Natural killer cell treated with Interleukin-12 subunit alpha and Interleukin-12 subunit beta and Interleukin-15 and Interleukin-18, amount 100 ng/mL, for 72 hours (primary cell): ENCODE measurements around the gene TMEM213. TPM values are rescaled to one million over a fixed set of nuclear protein-coding genes. Genes with fewer than 3 reads are reported as not detected.

Source experiments
- ATAC-seq, 2 donors: fragments of 150-1000 bp; cut with Tn5 transposase in 1 of 2; sonication (Bioruptor Pico), chemical (Tn5 transposase) in 1 of 2; 2 replicates each; pipeline ENCODE4 v1.10.0; 2021
- DNase-seq: peaks from one replicate; pipeline ENCODE4 v3.0.0; 2022; ENCODE audit warnings: low spot score
- H3K27ac Mint-ChIP-seq, 2 donors: 1 replicate in 1 of 2; 2 replicates in 1 of 2; pipeline ENCODE4 v1.8.0; 2022; ENCODE audit warnings: mixed read lengths in 2 of 2, mild to moderate bottlenecking in 1 of 2, moderate library complexity in 1 of 2
- H3K27me3 Mint-ChIP-seq, 2 donors: 1 replicate in 1 of 2; 2 replicates in 1 of 2; pipeline ENCODE4 v1.8.0; 2022; ENCODE audit warnings: mixed read lengths in 2 of 2
- H3K36me3 Mint-ChIP-seq: one replicate; pipeline ENCODE4 v1.8.0; 2022; ENCODE audit warnings: mixed read lengths
- H3K4me1 Mint-ChIP-seq, 2 donors: 1 replicate in 1 of 2; 2 replicates in 1 of 2; pipeline ENCODE4 v1.8.0; 2022; ENCODE audit warnings: low read depth in 2 of 2, mixed read lengths in 2 of 2, mild to moderate bottlenecking in 1 of 2
- H3K4me3 Mint-ChIP-seq: one replicate; pipeline ENCODE4 v1.8.0; 2022; ENCODE audit warnings: mixed read lengths
- H3K9me3 Mint-ChIP-seq: 2 replicates; pipeline ENCODE4 v1.8.0; 2022; ENCODE audit warnings: mixed read lengths
- total RNA-seq, 2 donors: library from RNA; stranded (reverse); gene quantifications; one replicate each; pipeline ENCODE4 v1.2.3, GENCODE V29; 2022

The TMEM213 gene
- total RNA-seq, 2 donors from 2014 or later, result not detected

- H3K36me3 Mint-ChIP-seq, result no peaks in the 10 kb centered on the region
- H3K27ac Mint-ChIP-seq, result no peak overlapping the region
- H3K27me3 Mint-ChIP-seq, result peaks cover 15 to 23% of the 10 kb centered on the region in 2 donors
- H3K4me3 Mint-ChIP-seq, result no peak overlapping the region
- peaks cover 0 to 6% of the 10 kb centered on the region in 2 donors for H3K4me1 Mint-ChIP-seq
- ATAC-seq (peak in 1 of 2 donors; percentile 45), DNase-seq (no peak)
- H3K9me3 Mint-ChIP-seq, result no peaks in the 10 kb centered on the region
Measured at GRCh38 chr7:138835087-138835486, 37.3 kb downstream of the TMEM213 start.

DNA sequence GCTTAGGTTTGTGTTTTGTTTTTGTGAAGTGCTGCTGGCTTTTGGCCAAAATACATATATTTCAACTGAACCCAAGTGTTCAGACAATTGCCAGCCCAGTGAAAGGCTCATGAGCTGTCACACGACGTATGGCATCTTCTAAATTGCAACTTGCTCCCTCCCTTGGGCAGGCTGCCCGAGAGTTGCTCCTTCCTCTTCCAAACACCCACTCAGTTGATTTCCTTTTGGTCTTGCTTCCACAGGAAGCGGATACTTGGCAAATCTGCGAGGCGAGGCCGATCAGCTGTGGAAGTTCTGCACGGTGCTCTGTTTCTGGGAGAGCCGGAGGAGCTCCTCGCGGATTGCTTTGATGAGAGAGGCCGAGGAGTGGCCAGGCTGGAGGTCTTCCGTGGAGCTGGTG is 39.8 kb downstream of the TMEM213 start:
- no peak for ATAC-seq
- Mint-ChIP-seq H3K36me3 (no peaks in the 10 kb centered on the region), H3K27ac (no peak overlapping the region), H3K9me3 (no peaks in the 10 kb centered on the region), H3K4me1 (peaks cover 0 to 6% of the 10 kb centered on the region in 2 donors), H3K27me3 (peaks cover 14 to 21% of the 10 kb centered on the region in 2 donors), H3K4me3 (no peak overlapping the region)
- DNase-seq, result no peak

GRCh38 chr7:138838166-138838565 is 40.4 kb downstream of the TMEM213 start:
- Mint-ChIP-seq H3K27ac (no peak overlapping the region), H3K4me1 (peaks cover 0 to 6% of the 10 kb centered on the region in 2 donors), H3K9me3 (no peaks in the 10 kb centered on the region), H3K27me3 (peaks cover 14 to 21% of the 10 kb centered on the region in 2 donors), H3K4me3 (no peak overlapping the region), H3K36me3 (no peaks in the 10 kb centered on the region)
- ATAC-seq (no peak), DNase-seq (no peak)

- ATAC-seq (no peak), DNase-seq (no peak)
- peaks cover 14 to 25% of the 10 kb centered on the region in 2 donors for H3K27me3 Mint-ChIP-seq
- no peaks in the 10 kb centered on the region for H3K9me3 Mint-ChIP-seq
- no peak overlapping the region for H3K4me3 Mint-ChIP-seq
- H3K27ac Mint-ChIP-seq, result no peak overlapping the region
- no peaks in the 10 kb centered on the region for H3K36me3 Mint-ChIP-seq
- H3K4me1 Mint-ChIP-seq, result no peaks in the 10 kb centered on the region
Measured at GRCh38 chr7:138842111-138842510, 44.3 kb downstream of the TMEM213 start.

- Mint-ChIP-seq H3K27me3 (peaks cover 15 to 34% of the 10 kb centered on the region in 2 donors), H3K4me1 (no peaks in the 10 kb centered on the region), H3K36me3 (no peaks in the 10 kb centered on the region), H3K27ac (no peak overlapping the region), H3K9me3 (no peaks in the 10 kb centered on the region), H3K4me3 (no peak overlapping the region)
- peak in 1 of 2 donors; percentile 17 for ATAC-seq
- DNase-seq, result no peak
Measured at GRCh38 chr7:138843632-138844580, 46.1 kb downstream of the TMEM213 start.

DNA sequence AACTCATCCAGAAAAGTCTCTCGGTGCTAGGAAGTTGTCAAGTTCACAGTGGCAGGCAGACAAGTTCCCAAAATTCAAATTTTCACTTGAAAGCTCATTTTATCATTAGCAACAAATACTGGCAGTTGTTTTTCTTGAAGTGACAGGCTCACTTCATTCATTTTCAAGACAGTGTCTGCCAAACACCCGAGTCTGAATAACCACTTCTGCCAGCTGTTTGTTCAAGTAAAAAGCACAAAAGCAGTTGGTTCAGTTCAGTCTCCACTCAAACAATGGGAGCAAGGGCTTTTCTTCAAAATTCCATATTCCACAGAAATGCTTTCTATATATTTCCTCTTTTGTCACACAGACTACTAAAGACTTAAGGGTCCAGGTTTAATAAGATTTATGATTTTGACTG is 47.9 kb downstream of the TMEM213 start:
- H3K9me3 Mint-ChIP-seq, result no peaks in the 10 kb centered on the region
- peaks cover 15 to 37% of the 10 kb centered on the region in 2 donors for H3K27me3 Mint-ChIP-seq

DNA sequence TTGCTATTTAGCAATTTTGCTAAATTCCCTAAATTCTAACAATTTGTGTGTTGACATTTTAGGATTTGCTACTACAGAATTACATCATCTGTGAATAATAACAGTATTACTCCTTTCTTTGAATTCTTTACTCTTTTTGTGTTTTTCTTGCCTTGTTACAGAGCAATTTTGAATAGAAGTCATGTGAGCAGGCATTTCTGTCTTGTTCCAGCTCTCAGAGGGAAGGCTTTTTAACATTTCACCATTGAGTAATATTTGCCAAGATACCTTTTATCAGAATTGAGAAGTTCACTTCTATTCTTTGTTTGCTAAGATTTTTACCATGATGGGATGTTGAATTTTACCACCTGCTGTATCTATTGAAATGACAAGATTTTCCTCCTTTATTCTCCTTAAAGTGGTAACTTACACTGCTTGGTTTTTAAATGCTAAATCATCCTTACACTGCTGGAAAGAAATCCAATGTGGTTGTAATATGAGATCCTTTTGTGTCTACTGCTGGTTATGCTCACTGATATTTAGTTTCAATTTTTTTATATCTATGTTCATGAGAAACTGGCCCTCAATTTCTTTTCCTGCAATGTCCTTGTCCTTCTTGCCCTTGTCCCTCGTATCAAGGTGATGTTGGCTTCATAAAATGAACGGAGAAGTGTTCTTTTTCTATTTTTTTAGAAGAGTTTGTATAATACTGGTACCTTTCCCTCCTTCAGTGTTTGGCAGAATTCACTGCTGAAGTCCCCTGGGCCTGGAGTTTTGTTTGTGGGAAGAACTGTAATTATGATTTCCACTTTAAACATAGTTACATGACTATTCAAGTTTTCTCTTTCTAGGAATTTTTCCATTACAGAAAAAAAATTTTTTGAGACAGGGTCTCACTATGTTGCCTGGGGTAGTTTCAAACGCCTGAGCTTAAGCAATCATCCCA is 50.5 kb downstream of the TMEM213 start:
- ATAC-seq (no peak), DNase-seq (no peak)
- Mint-ChIP-seq H3K36me3 (no peaks in the 10 kb centered on the region), H3K4me3 (no peak overlapping the region), H3K9me3 (no peaks in the 10 kb centered on the region), H3K27ac (no peak overlapping the region), H3K27me3 (peaks cover 16 to 35% of the 10 kb centered on the region in 2 donors), H3K4me1 (no peaks in the 10 kb centered on the region)

More for the DNA sequence above, 47.9 kb downstream of the TMEM213 start:
- Mint-ChIP-seq H3K27ac (no peak overlapping the region), H3K4me1 (no peaks in the 10 kb centered on the region), H3K4me3 (no peak overlapping the region), H3K36me3 (no peaks in the 10 kb centered on the region)
- ATAC-seq (no peak), DNase-seq (no peak)

GRCh38 chr7:138849701-138850100 is 51.9 kb downstream of the TMEM213 start:
- no peak for ATAC-seq
- H3K27ac Mint-ChIP-seq, result no peak overlapping the region
- no peak for DNase-seq
- H3K36me3 Mint-ChIP-seq, result no peaks in the 10 kb centered on the region
- H3K27me3 Mint-ChIP-seq, result peaks cover 16 to 35% of the 10 kb centered on the region in 2 donors
- H3K4me3 Mint-ChIP-seq, result no peak overlapping the region
- no peaks in the 10 kb centered on the region for H3K9me3 Mint-ChIP-seq
- no peaks in the 10 kb centered on the region for H3K4me1 Mint-ChIP-seq

GRCh38 chr7:138852469-138852868 is 54.7 kb downstream of the TMEM213 start:
- Mint-ChIP-seq H3K9me3 (peaks cover 4% of the 10 kb centered on the region), H3K4me3 (no peak overlapping the region), H3K27me3 (peaks cover 13 to 29% of the 10 kb centered on the region in 2 donors), H3K27ac (no peak overlapping the region), H3K4me1 (no peaks in the 10 kb centered on the region), H3K36me3 (peaks cover 6% of the 10 kb centered on the region)
- ATAC-seq, result no peak
- no peak for DNase-seq

GRCh38 chr7:138853448-138853847 is 55.7 kb downstream of the TMEM213 start:
- ATAC-seq (peak in 1 of 2 donors; percentile 51), DNase-seq (no peak)
- Mint-ChIP-seq H3K9me3 (peaks cover 9% of the 10 kb centered on the region), H3K4me1 (no peaks in the 10 kb centered on the region), H3K27me3 (peaks cover 13 to 32% of the 10 kb centered on the region in 2 donors), H3K36me3 (peaks cover 16% of the 10 kb centered on the region), H3K4me3 (no peak overlapping the region), H3K27ac (no peak overlapping the region)

GRCh38 chr7:138854115-138854645 is 56.4 kb downstream of the TMEM213 start:
- Mint-ChIP-seq H3K4me1 (no peaks in the 10 kb centered on the region), H3K4me3 (no peak overlapping the region), H3K27ac (no peak overlapping the region), H3K9me3 (peaks cover 9% of the 10 kb centered on the region), H3K27me3 (peaks cover 13 to 25% of the 10 kb centered on the region in 2 donors), H3K36me3 (peaks cover 17% of the 10 kb centered on the region)
- DNase-seq (no peak), ATAC-seq (no peak)

DNA sequence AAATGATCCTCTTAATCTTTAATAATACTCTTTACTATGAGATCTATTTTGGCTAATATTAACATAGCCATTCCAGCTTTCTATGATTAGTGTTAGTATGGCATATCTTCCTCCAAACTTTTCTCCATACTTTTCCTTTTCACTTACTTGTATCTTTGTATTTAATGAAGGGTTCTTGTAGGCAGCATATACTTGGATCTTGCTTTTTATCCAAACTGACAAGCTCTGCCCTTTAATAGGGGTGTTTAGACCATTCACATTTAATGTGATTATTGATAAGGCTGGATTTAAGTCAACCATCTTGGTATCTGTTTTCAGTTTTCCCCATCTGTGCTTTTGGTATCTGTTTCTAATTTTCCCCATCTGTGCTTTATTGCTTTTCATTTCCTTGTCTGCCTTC is 59.9 kb downstream of the TMEM213 start:
- H3K27ac Mint-ChIP-seq, result no peak overlapping the region
- H3K4me1 Mint-ChIP-seq, result no peaks in the 10 kb centered on the region
- ATAC-seq (no peak), DNase-seq (no peak)
- H3K36me3 Mint-ChIP-seq, result peaks cover 17% of the 10 kb centered on the region
- H3K27me3 Mint-ChIP-seq, result peaks cover 12 to 14% of the 10 kb centered on the region in 2 donors
- no peak overlapping the region for H3K4me3 Mint-ChIP-seq
- H3K9me3 Mint-ChIP-seq, result peaks cover 9% of the 10 kb centered on the region

- H3K27me3 Mint-ChIP-seq, result peaks cover 8 to 13% of the 10 kb centered on the region in 2 donors
- H3K4me1 Mint-ChIP-seq, result peaks cover 0 to 13% of the 10 kb centered on the region in 2 donors
- H3K36me3 Mint-ChIP-seq, result peaks cover 17% of the 10 kb centered on the region
- no peak for DNase-seq
- H3K27ac Mint-ChIP-seq, result no peak overlapping the region
- peaks cover 9% of the 10 kb centered on the region for H3K9me3 Mint-ChIP-seq
- H3K4me3 Mint-ChIP-seq, result no peak overlapping the region
- ATAC-seq, result no peak
Measured at GRCh38 chr7:138861051-138861450, 63.3 kb downstream of the TMEM213 start.
